SKM-1 treated with dmso at 0.1 percent for 144 hours (cell line): Measurements from ENCODE around the gene PTPN22.

ENCODE experiments used
- DNase-seq: peaks from one replicate; lab custom pipeline; 2025; ENCODE audit not compliant: unreplicated experiment; lab: John Stamatoyannopoulos, UW

The PTPN22 gene

DNA sequence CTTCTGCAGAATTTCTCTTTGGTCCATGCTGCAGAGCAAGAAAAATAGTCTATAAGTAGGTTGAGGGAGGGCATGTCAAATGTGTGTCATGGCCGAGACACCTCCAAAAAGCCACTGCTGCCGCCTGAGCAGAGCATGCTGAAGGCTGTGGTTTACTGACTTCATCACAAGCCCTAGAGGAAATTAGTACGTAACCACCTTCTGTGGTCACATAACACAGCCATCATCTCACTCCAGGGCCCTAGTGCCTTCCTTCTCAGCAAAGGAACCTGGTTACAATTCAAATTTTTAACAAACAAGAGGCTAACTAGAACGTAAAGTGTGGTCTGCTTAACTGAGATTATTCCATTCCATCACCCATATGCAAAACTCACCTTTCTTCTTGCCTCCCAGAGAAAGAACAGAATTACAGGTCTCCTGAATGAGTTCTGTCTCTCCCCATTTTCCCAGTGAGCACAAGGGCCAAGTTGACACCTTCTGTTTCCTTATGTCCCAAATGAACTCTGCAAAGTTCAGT is at the start of gene PTPN22:
PTPN22 (minus strand) TSS at position 116 of the 517 bp plus-strand sequence.
- DNase-seq, result peak; percentile 91

DNA sequence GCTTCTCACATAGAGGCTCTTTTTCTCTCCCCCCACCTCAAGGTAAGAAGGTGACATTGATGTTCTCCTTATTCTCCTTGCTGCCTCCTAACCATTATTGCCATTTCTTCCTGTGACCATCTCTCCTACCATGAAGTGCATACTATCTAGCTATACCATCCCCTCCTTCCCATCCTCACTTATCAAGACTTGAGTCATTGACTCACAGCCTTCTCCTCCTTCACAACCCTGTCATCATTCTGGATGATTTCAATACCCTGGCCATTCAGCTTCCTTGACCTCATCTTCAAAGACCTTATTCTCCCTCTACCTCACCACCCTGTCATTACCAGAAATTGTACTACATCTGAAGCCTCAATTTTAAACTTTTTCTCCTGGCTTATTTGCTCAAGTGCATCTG is 46.7 kb upstream of the PTPN22 start:
- DNase-seq, result no peak

DNA sequence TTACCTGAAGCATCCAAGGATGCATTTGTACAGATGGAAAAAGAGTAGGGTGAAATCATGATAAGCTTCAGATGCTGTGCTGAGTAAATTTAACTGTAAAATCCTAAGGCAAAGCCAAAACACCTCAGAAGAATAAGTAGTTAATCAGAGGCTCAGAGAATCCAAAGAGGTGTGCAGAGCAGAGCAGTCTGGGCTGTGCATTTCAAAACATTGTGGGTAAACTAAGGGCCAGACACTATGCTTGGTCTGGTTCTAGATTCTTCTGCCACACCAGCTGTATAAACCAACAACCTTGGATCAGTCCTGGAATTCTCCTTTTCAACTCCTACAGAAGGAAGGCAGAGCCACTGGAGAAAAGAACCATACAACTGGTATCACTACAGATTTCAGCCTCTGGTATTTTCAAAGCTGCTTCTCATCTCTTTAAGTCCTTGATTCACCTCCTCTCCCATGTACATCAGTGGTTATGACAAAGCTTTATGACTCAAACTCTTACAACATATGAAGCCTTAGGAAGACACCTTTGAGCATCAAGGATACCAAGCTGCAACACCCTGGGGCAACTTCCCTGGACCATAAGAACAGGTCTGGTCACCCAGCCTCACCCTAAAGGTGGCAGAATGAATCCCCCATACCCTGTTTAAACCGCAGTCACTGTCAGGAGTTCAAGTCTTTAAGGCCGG is 46.0 kb upstream of the PTPN22 start:
- DNase-seq, result no peak

DNA sequence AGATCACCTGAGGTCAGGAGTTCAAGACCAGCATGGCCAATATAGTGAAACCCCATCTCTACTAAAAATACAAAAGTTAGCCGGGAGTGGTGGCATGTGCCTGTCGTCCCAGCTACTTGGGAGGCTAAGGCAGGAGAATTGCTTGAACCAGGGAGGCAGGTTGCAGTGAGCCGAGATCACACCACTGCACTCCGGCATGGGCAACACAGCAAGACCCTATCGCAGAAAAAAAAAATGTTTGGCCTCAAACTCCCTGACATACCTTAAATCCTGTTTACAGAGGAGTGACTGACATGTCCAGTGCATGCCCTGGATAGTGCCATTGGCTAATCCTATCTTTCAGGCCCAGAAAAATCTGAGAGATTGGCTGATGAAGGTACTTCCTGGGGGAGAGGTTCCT is 45.5 kb upstream of the PTPN22 start:
- DNase-seq, result no peak

DNA sequence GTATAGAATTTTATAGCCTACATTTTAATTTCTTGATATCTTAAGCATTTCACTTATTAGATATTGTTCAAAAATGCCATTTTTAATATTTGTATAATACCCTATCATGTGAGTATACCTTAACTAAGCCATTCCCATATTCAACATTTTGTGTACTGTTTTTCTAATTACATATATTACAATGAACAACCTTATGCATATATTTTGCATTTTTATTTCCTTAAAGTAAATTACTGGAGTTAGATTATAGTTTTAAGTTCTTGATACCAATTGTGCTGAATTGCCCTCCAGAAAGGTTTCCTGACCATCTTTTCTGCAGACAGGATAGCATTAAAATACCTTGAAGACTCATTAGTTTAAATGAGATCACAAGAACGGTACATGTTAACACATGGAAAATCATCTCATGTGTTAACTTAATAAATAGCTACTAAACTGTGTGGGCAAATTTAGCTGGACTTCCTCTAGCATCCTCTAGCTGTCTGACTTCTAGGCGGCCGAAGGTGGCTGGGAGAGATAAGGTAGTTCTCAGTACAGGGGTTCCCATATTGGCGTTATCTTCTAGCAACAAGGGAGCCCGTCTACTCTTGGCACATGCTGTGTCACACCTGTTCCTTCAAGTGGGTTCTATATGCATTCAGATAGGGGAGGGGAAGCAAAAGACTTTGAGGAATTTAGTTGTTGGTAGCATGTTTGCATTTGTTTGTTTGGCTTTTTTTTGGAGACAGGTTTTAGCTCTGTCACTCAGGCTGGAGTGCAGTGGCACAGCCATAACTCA is 42.6 kb upstream of the PTPN22 start:
- DNase-seq, result no peak

DNA sequence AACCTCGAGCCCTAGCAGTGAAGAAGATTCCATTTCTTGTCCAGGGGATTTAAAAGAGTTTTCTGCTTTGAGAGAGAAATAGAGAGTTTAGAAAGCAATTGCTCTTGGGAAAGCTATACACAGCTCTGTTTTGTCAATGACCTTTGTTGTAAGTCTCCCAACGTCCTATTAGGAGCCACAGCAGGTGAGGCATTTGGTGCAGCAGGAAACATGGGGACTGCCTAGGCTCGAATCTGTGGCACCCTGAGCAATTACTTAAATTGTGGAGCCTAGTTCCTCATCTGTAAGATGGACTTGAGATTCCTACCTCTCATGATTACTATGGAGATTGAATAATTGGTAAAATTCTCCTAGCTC is 41.8 kb upstream of the PTPN22 start:
- DNase-seq, result no peak

DNA sequence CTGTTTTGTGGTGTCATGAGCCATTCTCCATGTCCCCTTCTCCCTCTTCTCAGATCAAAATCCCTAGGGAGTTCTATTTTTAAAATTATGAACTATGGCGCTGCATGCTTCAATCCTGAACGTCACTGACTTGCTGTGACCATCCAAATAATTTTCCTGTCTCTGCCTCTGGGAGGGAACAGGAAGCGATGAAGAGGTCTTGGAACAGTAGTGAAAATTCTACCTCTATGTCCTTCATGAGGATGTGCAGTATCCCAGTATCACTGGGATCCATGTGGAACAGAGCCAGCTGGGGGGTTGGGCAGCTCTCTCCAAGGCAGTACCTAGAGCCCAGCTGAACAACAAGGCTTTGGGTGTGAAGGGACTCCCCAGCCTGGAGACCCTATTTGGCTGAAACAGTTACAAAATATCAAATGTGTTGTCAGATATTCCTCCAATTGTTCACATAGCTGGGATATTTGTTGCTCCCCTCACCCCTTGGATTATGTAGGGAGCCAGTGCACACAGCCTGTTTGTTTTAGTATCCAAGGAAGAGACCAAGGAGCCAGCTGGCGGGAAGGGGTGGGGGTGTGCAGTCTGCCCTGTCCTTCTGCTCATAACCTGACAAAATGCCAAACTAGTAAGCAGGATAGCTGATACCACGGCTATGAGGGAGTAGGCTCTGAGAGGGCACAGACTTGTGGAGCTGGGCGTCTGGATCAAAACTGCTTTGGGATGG is 41.2 kb upstream of the PTPN22 start:
- no peak for DNase-seq

DNA sequence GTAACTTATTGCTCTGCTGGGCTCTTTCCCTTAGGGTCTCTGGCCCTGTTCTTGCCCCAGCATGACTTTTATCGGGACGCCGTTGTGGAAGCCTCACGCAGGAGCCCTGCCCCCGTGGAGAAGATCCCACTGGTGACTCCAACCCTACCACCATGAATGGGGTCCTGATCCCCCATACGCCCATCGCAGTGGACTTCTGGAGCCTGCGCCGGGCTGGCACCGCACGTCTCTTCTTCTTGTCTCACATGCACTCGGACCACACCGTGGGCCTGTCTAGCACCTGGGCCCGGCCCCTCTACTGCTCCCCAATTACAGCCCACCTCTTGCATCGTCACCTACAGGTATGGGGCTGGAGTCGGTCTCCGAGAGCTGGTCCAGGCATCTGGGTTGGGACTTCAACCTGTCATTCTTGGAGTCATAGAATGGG is 33.9 kb upstream of the PTPN22 start:
- DNase-seq, result no peak

DNA sequence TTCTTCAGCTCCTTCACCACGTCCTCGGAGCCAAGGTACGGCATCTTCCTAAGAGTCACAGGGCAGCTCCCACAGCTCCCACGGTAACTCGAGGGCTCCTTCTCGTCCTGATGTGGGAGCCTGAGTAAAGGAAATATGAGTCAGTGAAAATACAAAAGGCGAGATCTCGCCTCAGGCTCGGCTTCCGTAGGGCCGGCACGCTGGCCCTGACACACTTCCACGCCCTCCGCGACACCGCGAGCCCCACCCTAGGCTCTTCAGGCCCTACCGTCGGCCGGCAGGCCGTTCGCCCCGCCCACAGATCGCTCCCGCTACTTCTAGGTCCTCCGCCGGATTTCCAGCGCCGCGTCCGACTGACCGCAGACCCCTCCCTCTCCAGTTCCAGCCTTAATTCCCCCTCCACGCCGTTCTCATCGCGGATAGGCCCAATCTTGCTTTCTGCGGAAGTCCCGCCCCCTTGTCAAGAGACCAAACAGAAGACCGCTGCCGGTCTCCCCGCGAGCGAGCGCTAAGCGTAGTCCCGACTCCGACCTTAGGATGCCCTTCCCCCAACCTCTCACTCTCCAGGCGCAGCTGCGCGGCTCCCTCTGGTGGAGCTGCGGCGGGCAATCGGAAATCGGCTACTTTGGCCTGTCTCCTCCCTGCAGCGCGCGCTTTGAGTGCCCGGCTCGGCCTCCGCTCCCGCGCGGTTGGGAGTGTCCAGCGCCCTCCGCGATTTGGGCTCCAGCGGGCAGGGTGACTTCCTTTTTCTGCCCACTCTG is 33.3 kb upstream of the PTPN22 start, which contains the start of the genes AP4B1 and DCLRE1B:
AP4B1 (minus strand) TSS at position 126 of the 761 bp plus-strand sequence; CDS start at position 44, 82 bp downstream.
DCLRE1B (plus strand) TSS at position 653 of the 761 bp plus-strand sequence. CDS start 261 bp downstream, outside the sequence.
- peak; percentile 100 for DNase-seq

DNA sequence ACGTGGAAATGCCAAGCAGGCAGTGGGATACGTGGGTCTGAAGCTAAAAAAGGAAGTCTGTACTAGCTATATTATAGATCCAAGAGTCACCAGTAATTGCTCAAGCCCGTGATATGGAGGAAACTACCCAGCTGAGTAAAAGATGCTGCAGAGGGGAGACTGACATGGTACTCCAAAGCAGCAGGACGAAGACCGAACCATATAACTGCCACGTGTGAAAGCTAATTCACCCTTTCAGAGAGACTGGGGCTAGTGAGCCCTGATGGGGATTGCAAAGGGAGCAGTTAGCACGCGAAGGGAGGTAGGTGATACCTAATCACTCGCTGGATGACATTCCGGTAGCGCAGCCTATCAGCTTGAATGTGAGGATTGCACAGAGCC is 32.8 kb upstream of the PTPN22 start:
- peak; percentile 58 for DNase-seq

DNA sequence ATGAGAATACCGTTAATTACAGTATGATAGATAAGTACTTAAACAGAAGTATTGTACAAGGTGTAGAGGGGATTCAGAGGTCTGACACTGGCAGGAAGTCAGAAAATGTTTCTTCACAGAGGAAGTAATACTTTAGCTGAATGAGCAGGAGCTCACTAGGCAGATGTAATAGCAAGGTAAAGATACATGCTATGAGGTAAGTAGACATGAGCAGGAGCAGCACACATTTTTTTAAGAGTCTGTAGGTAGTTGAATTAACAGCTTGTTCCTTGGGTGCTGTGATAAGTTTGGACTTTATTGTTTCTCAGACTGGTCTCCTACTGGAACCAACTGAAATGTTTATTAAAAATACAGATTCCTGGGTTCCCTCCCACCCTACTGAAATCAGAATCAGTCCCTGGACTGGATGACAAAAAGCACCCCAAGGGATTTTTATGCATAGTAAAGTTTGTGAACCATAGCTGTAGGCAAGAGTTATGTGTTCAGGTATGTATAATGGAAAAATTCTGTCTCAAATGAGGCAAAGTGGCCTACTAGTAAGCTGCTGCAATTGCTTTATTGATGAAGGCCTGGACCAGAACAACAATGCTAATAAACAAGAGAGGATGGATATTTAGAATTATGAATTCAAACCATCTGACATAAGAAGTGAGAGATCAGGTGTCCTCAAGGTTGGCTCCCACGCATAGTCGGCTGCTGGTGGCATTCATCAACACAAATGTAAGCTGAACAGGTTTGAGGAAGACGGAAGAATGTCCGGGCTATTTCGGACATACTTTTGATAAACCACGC is 32.2 kb upstream of the PTPN22 start:
- DNase-seq, result no peak

DNA sequence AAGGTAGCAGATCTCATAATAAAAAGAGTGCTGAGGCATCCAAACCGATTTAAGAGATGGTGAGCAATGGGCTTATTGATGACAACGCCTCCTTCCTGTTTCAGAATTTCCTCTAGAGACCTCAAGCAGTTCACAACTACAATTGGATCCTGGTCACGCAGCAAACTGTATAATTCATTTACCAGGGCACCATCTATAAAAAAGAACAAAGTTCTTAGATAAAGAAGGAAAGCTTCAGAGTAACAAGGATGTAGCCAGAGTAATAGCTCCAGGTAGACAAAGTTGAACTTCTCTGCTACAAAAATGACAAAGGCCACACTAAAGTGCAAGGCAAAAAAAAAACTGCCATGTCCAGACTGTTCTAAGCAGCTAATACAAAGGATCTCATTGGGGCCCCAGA is 29.7 kb upstream of the PTPN22 start:
- no peak for DNase-seq

DNA sequence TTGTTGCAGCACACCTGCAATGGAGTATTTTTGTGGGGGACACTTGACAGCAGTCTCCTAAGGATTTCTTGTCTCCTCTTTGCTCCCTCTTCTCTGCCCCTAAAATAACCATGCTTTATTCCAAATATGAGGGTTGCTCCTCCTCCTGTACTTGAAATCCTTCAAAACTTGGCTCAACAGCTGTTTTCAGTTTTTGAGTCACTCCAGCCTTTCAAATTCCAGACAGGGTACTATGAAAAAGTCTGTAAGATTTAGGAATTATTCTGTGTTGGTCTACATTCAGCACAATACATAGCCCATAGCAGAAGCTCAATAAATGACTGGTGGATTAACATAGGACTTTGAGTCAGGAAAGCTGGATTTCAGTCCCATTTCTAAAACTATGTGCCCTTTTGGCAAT is 27.6 kb upstream of the PTPN22 start:
- no peak for DNase-seq

DNA sequence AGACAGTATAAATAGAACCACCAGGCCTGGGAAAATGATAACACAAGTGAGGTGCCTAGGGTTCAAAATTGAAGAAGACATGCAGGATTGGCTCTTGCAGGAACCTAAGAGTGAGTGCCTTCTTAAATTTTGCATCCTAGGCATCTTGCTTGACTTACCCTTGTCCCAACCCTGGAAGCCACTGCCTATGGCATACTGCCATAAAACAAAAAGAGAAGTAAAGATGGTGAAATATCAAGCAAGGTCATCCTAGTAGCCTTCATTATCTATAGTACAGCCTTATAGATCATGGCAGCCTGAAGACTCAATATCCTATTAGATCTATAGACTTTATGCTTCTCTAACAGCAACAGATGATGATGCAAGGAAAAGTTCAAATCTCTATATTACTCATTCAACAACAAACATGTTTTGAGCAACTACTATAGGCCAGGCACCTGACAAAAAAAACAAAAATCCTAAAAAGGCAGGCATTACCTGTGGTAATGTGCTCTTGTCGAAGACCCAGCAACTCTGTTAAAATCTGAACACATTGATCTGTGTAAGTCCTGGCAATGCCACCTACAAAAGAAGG is 26.8 kb upstream of the PTPN22 start:
- DNase-seq, result peak; percentile 44

DNA sequence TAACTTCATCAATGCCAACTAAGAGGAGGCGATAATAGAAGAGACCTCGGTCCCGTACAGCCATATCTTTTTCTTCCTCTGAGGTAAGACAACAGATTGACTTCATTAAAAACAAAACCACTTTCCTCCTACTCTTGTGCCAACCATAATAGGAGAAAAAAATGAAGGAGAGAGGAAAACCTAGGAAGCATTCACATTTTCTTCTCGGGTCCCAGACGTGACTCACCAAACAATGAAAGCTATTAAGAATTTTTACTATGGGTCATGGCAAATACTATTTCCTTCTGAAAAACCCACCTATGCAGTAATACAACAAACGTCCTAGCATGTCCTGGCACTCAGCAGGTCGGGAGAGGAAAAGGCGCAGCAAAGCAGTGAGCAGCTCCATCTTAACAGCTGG is 24.4 kb upstream of the PTPN22 start:
- no peak for DNase-seq

DNA sequence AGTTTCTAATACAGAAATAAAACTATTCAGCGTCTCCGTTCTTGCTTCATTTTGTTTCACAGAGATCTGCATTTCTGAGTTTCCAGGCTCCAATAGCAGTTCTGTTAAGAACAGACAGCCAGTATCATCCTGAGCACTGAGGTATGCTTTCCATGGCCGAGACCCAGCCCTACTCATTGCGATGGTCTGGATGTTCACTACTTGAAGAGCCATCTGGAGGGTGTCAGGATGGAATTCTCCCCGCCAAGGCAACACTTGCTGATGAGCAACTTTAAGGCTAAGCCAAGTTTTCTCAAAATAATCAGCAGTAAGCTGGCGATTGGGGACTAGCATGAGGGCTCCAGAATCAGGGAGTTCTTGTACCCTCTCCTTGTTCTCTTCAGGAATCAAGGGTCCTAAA is 23.6 kb upstream of the PTPN22 start:
- no peak for DNase-seq

DNA sequence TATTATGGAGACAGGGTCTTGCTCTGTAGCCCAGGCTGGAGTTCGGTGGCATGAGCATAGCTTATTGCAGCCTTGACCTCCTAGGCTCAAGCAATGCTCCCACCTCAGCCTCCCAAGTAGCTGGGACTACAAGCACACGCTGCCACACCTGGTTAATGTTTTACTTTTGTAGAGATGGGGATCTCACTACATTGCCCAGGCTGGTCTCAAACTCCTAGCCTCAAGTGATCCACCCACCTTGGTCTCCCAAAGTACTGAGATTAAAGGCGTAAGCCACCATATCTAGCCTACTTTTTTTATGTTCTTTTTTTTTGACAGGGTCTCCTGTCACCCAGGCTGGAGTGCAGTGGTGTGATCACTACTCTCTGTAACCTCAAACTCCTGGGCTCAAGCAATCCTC is 21.8 kb upstream of the PTPN22 start:
- no peak for DNase-seq

DNA sequence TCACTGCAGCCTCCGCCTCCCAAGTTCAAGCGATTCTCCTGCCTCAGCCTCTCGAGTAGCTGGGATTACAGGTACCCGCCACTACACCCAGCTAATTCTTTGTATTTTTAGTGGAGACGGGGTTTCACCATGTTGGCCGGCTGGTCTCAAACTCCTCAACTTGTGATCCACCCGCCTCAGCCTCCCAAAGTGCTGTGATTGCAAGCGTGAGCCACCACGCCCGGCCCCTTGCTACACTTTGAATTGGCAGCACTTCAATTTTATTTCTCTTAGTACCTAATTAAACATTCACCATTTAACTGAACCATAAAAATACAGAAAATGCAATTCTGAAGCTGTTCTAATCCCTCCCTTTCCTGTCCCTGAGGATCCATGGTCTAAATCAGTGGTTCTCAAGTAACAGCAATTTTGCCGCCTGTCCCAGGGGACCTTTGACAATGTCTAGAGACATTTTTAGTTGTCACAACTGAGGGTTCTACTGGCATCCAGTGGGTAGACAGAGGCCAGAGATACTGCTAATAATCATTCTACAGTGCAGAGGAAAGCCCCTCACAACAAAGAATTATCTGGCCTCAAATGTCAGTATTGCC is 20.2 kb upstream of the PTPN22 start:
- no peak for DNase-seq

DNA sequence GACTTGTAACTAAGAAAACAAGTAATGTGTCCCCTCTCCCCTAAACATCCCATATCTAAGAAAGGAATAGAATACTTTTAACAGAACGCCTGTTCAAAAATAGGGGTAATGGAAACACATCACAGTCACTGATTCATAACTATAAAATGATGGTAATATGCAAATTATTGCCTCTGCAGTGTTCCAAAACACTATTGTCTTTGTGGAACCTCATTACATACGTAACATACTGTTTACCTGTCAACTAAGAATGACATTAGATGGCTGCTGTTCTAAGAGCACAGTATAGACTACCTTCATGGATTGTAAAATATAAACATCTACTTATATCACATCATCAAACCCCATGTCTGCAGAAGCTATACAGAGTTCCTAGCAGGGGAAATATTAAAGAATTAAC is 19.3 kb upstream of the PTPN22 start:
- no peak for DNase-seq
